Endothelial cell of umbilical vein (primary cell): ENCODE results near the gene ACBD3. TPM values are rescaled to one million over a fixed set of nuclear protein-coding genes. Genes with fewer than 3 reads are reported as not detected.

ENCODE experiments used
- BruUV-seq: library from RNA; stranded (reverse); fragments of 400-500 nt; replicated peaks from 2 replicates; lab custom pipeline; 2021; lab: Mats Ljungman, UMichigan
- CTCF ChIA-PET: fragments of 300-600, 350-600 bp; sonication (Branson Sonifier 250); formaldehyde crosslinking; loops from one replicate; lab custom pipeline; 2021; ENCODE audit warnings: antibody characterized with exemption, inconsistent platforms; lab: Charles Lee
- POLR2A ChIA-PET: fragments of 300-600, 350-600 bp; sonication (Branson Sonifier 250); formaldehyde crosslinking; loops from one replicate; lab custom pipeline; 2021; ENCODE audit warnings: antibody characterized with exemption, inconsistent platforms; lab: Charles Lee
- DNase-seq: peaks from one replicate; pipeline ENCODE4 v3.0.0-alpha.2; 2011; ENCODE audit warnings: low read depth, low spot score
- FAIRE-seq: peaks from 2 replicates; lab custom pipeline; 2011; peaks lifted over from hg19 to GRCh38; lab: Jason Lieb, UNC
- H2AFZ ChIP-seq: 2 replicates; pipeline ENCODE4 v1.6.0; 2012; ENCODE audit warnings: low read depth, low read length, control low read depth, inconsistent platforms
- H3K27ac ChIP-seq: 2 replicates; pipeline ENCODE4 v1.5.1; 2011; ENCODE audit warnings: low read depth, mild to moderate bottlenecking, control low read depth, low read length, moderate library complexity; ENCODE audit not compliant: insufficient read depth
- H3K27me3 ChIP-seq, 2 experiments: 2 replicates each; pipeline versions ENCODE4 v1.6.0 to v1.6.1; 2011; ENCODE audit warnings: low read length in 2 of 2, mixed read lengths in 1 of 2; ENCODE audit not compliant: control insufficient read depth in 2 of 2, insufficient read depth in 2 of 2
- H3K36me3 ChIP-seq, 2 experiments: 2 replicates in 1 of 2; 3 replicates in 1 of 2; pipeline ENCODE4 v1.5.1; 2011; ENCODE audit warnings: low read length in 2 of 2, mild to moderate bottlenecking in 1 of 2, moderate library complexity in 1 of 2; ENCODE audit not compliant: control insufficient read depth in 2 of 2, insufficient read depth in 2 of 2; ENCODE audit errors: extremely low read depth in 1 of 2
- H3K4me1 ChIP-seq: 3 replicates; pipeline ENCODE4 v1.5.1; 2011; ENCODE audit warnings: mild to moderate bottlenecking, low read length; ENCODE audit not compliant: control insufficient read depth, insufficient read depth; ENCODE audit errors: extremely low read depth
- H3K4me2 ChIP-seq: 2 replicates; pipeline ENCODE4 v1.6.1; 2011; ENCODE audit warnings: low read length, control low read depth, mixed read lengths; ENCODE audit not compliant: insufficient read depth
- H3K4me3 ChIP-seq, 3 experiments: fragments of 200-600 bp in 1 of 3; sonication (generic), shearing (Covaris generic) in 1 of 3; replicated peaks in 1 of 3; 2 replicates each; pipeline ENCODE4 v1.5.1; 2011 to 2016; ENCODE audit warnings: control low read depth in 3 of 3, low read length in 3 of 3, mild to moderate bottlenecking in 2 of 3, inconsistent platforms in 1 of 3, low read depth in 1 of 3, moderate library complexity in 1 of 3; ENCODE audit not compliant: insufficient read depth in 1 of 3
- H3K79me2 ChIP-seq: 2 replicates; pipeline ENCODE4 v1.6.0; 2012; ENCODE audit warnings: low read length, inconsistent platforms; ENCODE audit not compliant: control insufficient read depth, insufficient read depth
- H3K9ac ChIP-seq: replicated peaks from 2 replicates; pipeline ENCODE3; 2011; ENCODE audit warnings: low read length, control low read depth; ENCODE audit not compliant: insufficient read depth; ENCODE audit errors: extremely low read depth
- H3K9me1 ChIP-seq: replicated peaks from 3 replicates; pipeline ENCODE4 v1.6.0; 2011; ENCODE audit warnings: mild to moderate bottlenecking, low read length; ENCODE audit not compliant: control insufficient read depth, insufficient read depth; ENCODE audit errors: extremely low read depth
- H3K9me3 ChIP-seq: replicated peaks from 2 replicates; pipeline ENCODE4 v1.5.1; 2012; ENCODE audit warnings: low read length, inconsistent platforms; ENCODE audit not compliant: control insufficient read depth, insufficient read depth
- H4K20me1 ChIP-seq: replicated peaks from 2 replicates; pipeline ENCODE3; 2011; ENCODE audit warnings: mild to moderate bottlenecking, low read length; ENCODE audit not compliant: control insufficient read depth, insufficient read depth; ENCODE audit errors: extremely low read depth
- CTCF ChIP-seq, 2 donors: IDR thresholded peaks; 1 replicate in 1 of 2; 2 replicates in 1 of 2; pipeline ENCODE4 v1.5.1; 2011; ENCODE audit warnings: low read length in 2 of 2, mild to moderate bottlenecking in 2 of 2, moderate library complexity in 2 of 2, control low read depth in 1 of 2, inconsistent platforms in 1 of 2, low read depth in 1 of 2; ENCODE audit not compliant: insufficient read depth in 1 of 2; ENCODE audit errors: extremely low read depth in 1 of 2
- EZH2 ChIP-seq: IDR thresholded peaks from 2 replicates; pipeline ENCODE4 v1.6.1; 2012; ENCODE audit warnings: borderline replicate concordance, low read depth, mild to moderate bottlenecking, moderate library complexity, low read length, inconsistent platforms; ENCODE audit not compliant: severe bottlenecking
- FOS ChIP-seq: IDR thresholded peaks from 2 replicates; pipeline ENCODE4 v1.6.1; 2011; ENCODE audit warnings: mild to moderate bottlenecking, low read length, moderate library complexity, borderline replicate concordance; ENCODE audit not compliant: insufficient read depth
- GATA2 ChIP-seq: IDR thresholded peaks from 2 replicates; pipeline ENCODE4 v1.7.0; 2011; ENCODE audit warnings: low read depth, mild to moderate bottlenecking, moderate library complexity, mixed read lengths, low read length; ENCODE audit not compliant: insufficient read length, insufficient read depth
- JUN ChIP-seq: IDR thresholded peaks from 2 replicates; pipeline ENCODE4 v1.6.1; 2011; ENCODE audit warnings: borderline replicate concordance, low read depth; ENCODE audit not compliant: insufficient read length, insufficient read depth
- MAX ChIP-seq: IDR thresholded peaks from 2 replicates; pipeline ENCODE4 v1.6.1; 2011; ENCODE audit not compliant: insufficient read depth, insufficient read length
- MYC ChIP-seq: IDR thresholded peaks from one replicate; pipeline ENCODE4 v1.6.1; 2011; ENCODE audit warnings: mild to moderate bottlenecking, low read depth, low read length
- POLR2A ChIP-seq: IDR thresholded peaks from 2 replicates; pipeline ENCODE4 v1.6.1; 2012; ENCODE audit warnings: low read depth, mild to moderate bottlenecking, control low read depth, low read length
- POLR2AphosphoS5 ChIP-seq: IDR thresholded peaks from 2 replicates; pipeline ENCODE4 v1.6.1; 2012; ENCODE audit warnings: low read depth, mild to moderate bottlenecking, control low read depth, low read length, moderate library complexity; ENCODE audit not compliant: insufficient read depth
- dilution Hi-C: fragments of 300-500 bp; cut with MboI; formaldehyde crosslinking; loops from one replicate; pipeline ENCODE4 v1.15.0; 2019; ENCODE audit warnings: low sequenced_read_pairs; ENCODE audit not compliant: extremely low pct_ligation_motif_present
- intact Hi-C: fragments of 100-400 bp; cut with micrococcal nuclease; formaldehyde crosslinking; loops from one replicate; pipeline ENCODE4 v1.10.0; 2022
- polyA plus RNA-seq, 4 experiments: library from polyadenylated mRNA; depleted of rRNA in 3 of 4; stranded (reverse) in 3 of 4; unstranded in 1 of 4; fragments of >200 nt; gene quantifications; 2 replicates each; pipeline versions ENCODE4 v1.2.1 to v1.2.3, GENCODE V29; 2011 to 2012; ENCODE audit warnings: missing spikeins in 1 of 4
- total RNA-seq: library from RNA; stranded (reverse); gene quantifications from 2 replicates; pipeline ENCODE4 v1.2.3, GENCODE V29; 2021

Gene ACBD3
- total and polyA plus RNA-seq, 2 donors (not counting 3 experiments of a cell fraction or from before 2014, with no cell fraction given): 12.3 to 36.4 TPM

GRCh38 chr1:226176870-226177269 is 9.7 kb downstream of the ACBD3 start:
- H4K20me1 ChIP-seq: peaks cover 2% of the 10 kb centered on the region

GRCh38 chr1:226172589-226172988 is 14.0 kb downstream of the ACBD3 start:
- Histone ChIP-seq H4K20me1 (peaks cover 2% of the 10 kb centered on the region), H3K4me1 (no peaks in the 10 kb centered on the region), H3K36me3 (no peaks in the 10 kb centered on the region), H3K27ac (no peak overlapping the region), H3K27me3 (no peaks in the 10 kb centered on the region), H3K9me3 (no peaks in the 10 kb centered on the region), H2AFZ (no peak overlapping the region), H3K4me3 (no peak overlapping the region), H3K79me2 (peaks cover 65% of the 10 kb centered on the region), H3K9me1 (no peaks in the 10 kb centered on the region), H3K9ac (no peak overlapping the region), H3K4me2 (no peak overlapping the region)
- no TSS peak for BruUV-seq
- FAIRE-seq (no peak), DNase-seq (no peak)
- intact Hi-C loops: no loop called here
- dilution Hi-C loops: no loop called here
- no peak for TF ChIP-seq GATA2
- no peak for TF ChIP-seq POLR2A
- TF ChIP-seq MYC: no peak
- no peak for TF ChIP-seq POLR2AphosphoS5
- no peak for TF ChIP-seq EZH2
- TF ChIP-seq JUN: no peak
- TF ChIP-seq MAX: no peak
- no peak for TF ChIP-seq CTCF (IDR thresholded peaks at IDR 0.05; ENCODE audit: extremely low read depth in 1 of 2, insufficient read depth in 1 of 2, low read depth in 1 of 2, low read length in 2 of 2)
- no peak for TF ChIP-seq FOS
- CTCF ChIA-PET: interaction anchor here (1.1 kb wide), 1 partner anchor 46 kb away, joined by 3 read pairs; no protein-coding TSS in a partner anchor
- POLR2A ChIA-PET: no interaction called here

More at GRCh38 chr1:226176870-226177269, 9.7 kb downstream of the ACBD3 start:
- intact Hi-C loops (no loop called here), dilution Hi-C loops (no loop called here)
- Histone ChIP-seq H3K9me1 (no peaks in the 10 kb centered on the region), H3K27me3 (no peaks in the 10 kb centered on the region), H3K4me3 (no peak overlapping the region), H3K27ac (no peak overlapping the region), H3K36me3 (no peaks in the 10 kb centered on the region), H3K4me1 (no peaks in the 10 kb centered on the region), H3K9ac (no peak overlapping the region), H3K4me2 (no peak overlapping the region), H3K9me3 (no peaks in the 10 kb centered on the region), H3K79me2 (peaks cover 87% of the 10 kb centered on the region), H2AFZ (no peak overlapping the region)
- TF ChIP-seq GATA2 (no peak), JUN (no peak)
- no peak for FAIRE-seq
- no peak for DNase-seq
- ChIA-PET CTCF (interaction anchor here (1.3 to 2.2 kb wide), 3 partner anchors 8 to 51 kb away, joined by 3 to 9 read pairs (median 7); no protein-coding TSS in a partner anchor), POLR2A (interaction anchor here (0.7 kb wide), 1 partner anchor 1746 kb away, joined by 3 read pairs; no protein-coding TSS in a partner anchor)
- no TSS peak for BruUV-seq
